ENCODE results near the gene SCTR. TPM values are rescaled to one million over a fixed set of nuclear protein-coding genes. Genes with fewer than 3 reads are reported as not detected.

SCTR gene
- total RNA-seq: not detected in 2 replicates

GRCh38 chr2:119523952-119524694 is at the start of gene SCTR:
SCTR (minus strand) TSS chr2:119524483; CDS start chr2:119524226, 257 bp downstream.

GRCh38 chr2:119544075-119544938 is 20.0 kb upstream of the SCTR start, which contains the start of gene CFAP221:
CFAP221 (plus strand) TSS chr2:119544449; CDS start chr2:119546132, 1,683 bp downstream.

GRCh38 chr2:119431155-119431975 is 92.9 kb downstream of the SCTR start, which contains the start of gene TMEM37:
TMEM37 (plus strand) TSS chr2:119431854; CDS start chr2:119431904, 50 bp downstream.

Other genes starting within 250 kb of the SCTR start
- gene C2orf76, start 157.6 kb downstream of the SCTR start, total RNA-seq: 10.9 and 27.4 TPM in 2 replicates
- gene DBI, start 157.5 kb downstream of the SCTR start, total RNA-seq: 122 and 186 TPM in 2 replicates
- gene TMEM37, start 92.6 kb downstream of the SCTR start, total RNA-seq: 2.9 and 7.6 TPM in 2 replicates
- gene CFAP221, start 20.0 kb upstream of the SCTR start, total RNA-seq: 0.16 TPM in 1 of 2 replicates, not detected in the other
- 5.6 and 15.6 TPM in 2 replicates for gene TMEM177, start 154.7 kb upstream of the SCTR start, total RNA-seq
- gene PTPN4, start 235.4 kb upstream of the SCTR start, total RNA-seq: 17.2 and 29.6 TPM in 2 replicates

Measured in cardiac atrium fibroblast (primary cell).